Peyer's patch (tissue), 4 donors: ENCODE data around the gene LAPTM5.

Source experiments
- CTCF ChIP-seq, 6 experiments: fragments of 450-650 bp in 4 of 6; fragments of 200-600 bp in 2 of 6; sonication (generic) in 1 of 6; IDR thresholded peaks; one replicate each; pipeline ENCODE4 v1.5.1; 2017 to 2019; ENCODE audit warnings: antibody characterized with exemption in 6 of 6, mild to moderate bottlenecking in 3 of 6, moderate library complexity in 1 of 6
- POLR2A ChIP-seq, 2 donors: fragments of 450-650 bp; IDR thresholded peaks; one replicate each; pipeline ENCODE4 v1.5.1; 2017; ENCODE audit warnings: antibody characterized with exemption in 2 of 2, mild to moderate bottlenecking in 2 of 2, moderate library complexity in 2 of 2

- TF ChIP-seq CTCF (IDR thresholded peaks at IDR 0.05) (no peak), POLR2A (IDR thresholded peaks at IDR 0.05) (no peak)
These were observed 65.2 kb downstream of the LAPTM5 start for GRCh38 chr1:30692201-30692947.
